ENCODE measurements around the gene TSFM.

DNA sequence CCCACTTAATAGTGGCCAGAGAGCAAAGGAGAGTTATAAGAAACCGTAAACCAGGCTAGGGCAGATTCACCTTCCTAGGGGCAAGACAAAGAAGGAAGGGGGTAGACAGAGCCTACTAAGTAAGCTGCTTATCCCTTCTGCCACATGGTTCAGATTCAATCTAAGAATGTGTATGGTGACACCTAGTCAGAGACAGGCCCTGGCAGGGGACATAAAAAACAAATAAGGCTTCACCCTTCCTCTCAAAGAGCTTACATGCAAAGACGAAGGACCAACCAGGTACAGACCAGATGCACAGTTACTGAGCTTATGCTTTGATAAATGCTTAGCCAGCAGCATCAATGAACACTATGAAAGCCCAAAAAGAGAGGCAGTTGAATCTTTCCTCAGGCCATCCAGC is 20.1 kb upstream of the TSFM start:
- TF ChIP-seq CTCF (IDR thresholded peaks at IDR 0.05; ENCODE audit: low read depth, low read length, missing input control) (no peak), SP1 (IDR thresholded peaks at IDR 0.05) (no peak), ATF3 (IDR thresholded peaks at IDR 0.05) (no peak), EGR1 (IDR thresholded peaks at IDR 0.05; ENCODE audit: low read depth in 2 of 2) (no peak), GABPA (IDR thresholded peaks at IDR 0.05 in 1 of 2, conservative IDR thresholded peaks at IDR 0.05 in 1 of 2) (no peak), RAD21 (IDR thresholded peaks at IDR 0.05) (no peak), MAX (IDR thresholded peaks at IDR 0.05) (no peak), ZBTB33 (IDR thresholded peaks at IDR 0.05) (no peak), FOXA1 (IDR thresholded peaks at IDR 0.05) (no peak), NR2F2 (IDR thresholded peaks at IDR 0.05) (no peak), RXRA (IDR thresholded peaks at IDR 0.05) (no peak), HNF4A (conservative IDR thresholded peaks at IDR 0.05) (no peak), YY1 (IDR thresholded peaks at IDR 0.05) (no peak)

All from liver (tissue), 3 donors.